SK-N-SH (cell line): ENCODE measurements around the gene PRRC2B.
A peak's percentile ranks its signal among the peaks of the same experiment; 100 is the strongest.

Source experiments
- CHD2 ChIP-seq: fragments of 150-350 bp; IDR thresholded peaks from 2 replicates; pipeline ENCODE4 v1.6.1; 2018; ENCODE audit warnings: low read length; ENCODE audit not compliant: partially characterized antibody
- CTCF ChIP-seq: fragments of 200-600 bp; sonication (generic); IDR thresholded peaks from 2 replicates; pipeline ENCODE4 v1.6.1; 2017; ENCODE audit warnings: antibody characterized with exemption, mild to moderate bottlenecking, moderate library complexity
- RFX5 ChIP-seq: IDR thresholded peaks from 2 replicates; pipeline ENCODE4 v1.6.1; 2012; ENCODE audit warnings: mild to moderate bottlenecking, improper control_type of control experiment, low read length
- RXRA ChIP-seq: IDR thresholded peaks from 2 replicates; pipeline ENCODE4 v1.4.0; 2012; ENCODE audit warnings: low read depth, mild to moderate bottlenecking, borderline replicate concordance
- TAF1 ChIP-seq: IDR thresholded peaks from 2 replicates; pipeline ENCODE4 v1.6.1; 2012; ENCODE audit warnings: low read depth, mild to moderate bottlenecking, low read length, moderate library complexity, borderline replicate concordance
- USF1 ChIP-seq: IDR thresholded peaks from 2 replicates; pipeline ENCODE4 v1.4.0; 2012; ENCODE audit warnings: low read depth, borderline replicate concordance

- TF ChIP-seq TAF1 (no peak), CTCF (peak; percentile 22), USF1 (no peak), CHD2 (no peak), RFX5 (no peak), RXRA (no peak)
These were observed 13.9 kb downstream of the PRRC2B start for GRCh38 chr9:131407717-131408195.
